Suprapubic skin (tissue), 4 donors: ENCODE measurements around the gene MFAP4.

ENCODE experiments used
- CTCF ChIP-seq, 2 donors: fragments of 200-600 bp in 1 of 2; fragments of 450-650 bp in 1 of 2; sonication (generic) in 1 of 2; IDR thresholded peaks; one replicate each; pipeline ENCODE4 v1.5.1; 2016 to 2019; ENCODE audit warnings: antibody characterized with exemption in 2 of 2, mild to moderate bottlenecking in 1 of 2, moderate library complexity in 1 of 2
- EP300 ChIP-seq: sonication (generic); formaldehyde crosslinking; IDR thresholded peaks from one replicate; pipeline ENCODE4 v1.6.1; 2017; ENCODE audit warnings: antibody characterized with exemption
- POLR2A ChIP-seq, 2 donors: fragments of 450-650 bp; IDR thresholded peaks; one replicate each; pipeline ENCODE4 v1.6.1; 2017; ENCODE audit warnings: antibody characterized with exemption in 2 of 2, mild to moderate bottlenecking in 2 of 2, moderate library complexity in 2 of 2
- POLR2AphosphoS5 ChIP-seq, 3 donors: sonication (generic); formaldehyde crosslinking; IDR thresholded peaks; one replicate each; pipeline ENCODE4 v1.6.1; 2017; ENCODE audit warnings: antibody characterized with exemption in 3 of 3

GRCh38 chr17:19390951-19391350 is 4.0 kb upstream of the MFAP4 start:
- TF ChIP-seq POLR2A (IDR thresholded peaks at IDR 0.05) (no peak), CTCF (IDR thresholded peaks at IDR 0.05) (no peak), EP300 (no peak), POLR2AphosphoS5 (IDR thresholded peaks at IDR 0.05) (no peak)
